GM21423 (cell line): ENCODE measurements around the gene DNAJC11.
"Not testable (repeated sequence)": the region's sequence is repeated elsewhere in the genome, so short reads cannot be mapped to it uniquely, and the experiment has no call there.

Experiments
- ATAC-seq: cut with Tn5 transposase; IDR thresholded peaks from one replicate; pipeline ENCODE4 v1.9.1; 2021; ENCODE audit warnings: mild to moderate bottlenecking, moderate library complexity; ENCODE audit not compliant: unreplicated experiment

Gene DNAJC11

GRCh38 chr1:6653436-6654290 lies 48.0 kb downstream of the DNAJC11 start:
- no peak for ATAC-seq

- no peak for ATAC-seq
Measured at GRCh38 chr1:6652986-6653385, 48.6 kb downstream of the DNAJC11 start.

GRCh38 chr1:6651909-6652308 lies 49.7 kb downstream of the DNAJC11 start:
- ATAC-seq, result no peak

GRCh38 chr1:6648556-6648955 lies 53.1 kb downstream of the DNAJC11 start:
- no peak for ATAC-seq

GRCh38 chr1:6646499-6647148 lies 55.0 kb downstream of the DNAJC11 start:
- ATAC-seq, result no peak

- ATAC-seq, result no peak
Measured at GRCh38 chr1:6645018-6645417, 56.6 kb downstream of the DNAJC11 start.

- not testable (repeated sequence) for ATAC-seq
Measured at GRCh38 chr1:6640867-6641266, 60.7 kb downstream of the DNAJC11 start.

GRCh38 chr1:6638226-6638625 lies 63.4 kb downstream of the DNAJC11 start:
- no peak for ATAC-seq

GRCh38 chr1:6637770-6638169 lies 63.8 kb downstream of the DNAJC11 start:
- ATAC-seq, result no peak

GRCh38 chr1:6636778-6637177 lies 64.8 kb downstream of the DNAJC11 start:
- not testable (repeated sequence) for ATAC-seq

GRCh38 chr1:6635910-6636760 lies 65.5 kb downstream of the DNAJC11 start:
- no peak for ATAC-seq

GRCh38 chr1:6635161-6635909 lies 66.3 kb downstream of the DNAJC11 start:
- no peak for ATAC-seq

GRCh38 chr1:6634371-6635052 lies 67.1 kb downstream of the DNAJC11 start:
- ATAC-seq, result no peak

GRCh38 chr1:6632588-6633514 lies 68.8 kb downstream of the DNAJC11 start:
- ATAC-seq, result no peak

GRCh38 chr1:6631058-6631457 lies 70.6 kb downstream of the DNAJC11 start:
- no peak for ATAC-seq

- no peak for ATAC-seq
Measured at GRCh38 chr1:6630027-6630426, 71.6 kb downstream of the DNAJC11 start.

GRCh38 chr1:6628971-6629479 lies 72.6 kb downstream of the DNAJC11 start:
- no peak for ATAC-seq

- ATAC-seq, result no peak
Measured at GRCh38 chr1:6627841-6628545, 73.6 kb downstream of the DNAJC11 start.
